BLaER1 treated with 17β-estradiol and CSF1 and Interleukin-3, amounts not matched to agents 10 nM and 100 nM (cell line): ENCODE data around the gene MRPL20.
"Not testable (repeated sequence)": the region's sequence is repeated elsewhere in the genome, so short reads cannot be mapped to it uniquely, and the experiment has no call there.

ENCODE experiments used
- H3K27ac ChIP-seq, 11 experiments: shearing (Covaris generic); formaldehyde crosslinking; 2 replicates each; pipeline ENCODE4 v1.8.1; 2022
- H3K27me3 ChIP-seq, 11 experiments: shearing (Covaris generic); formaldehyde crosslinking; 2 replicates each; pipeline ENCODE4 v1.8.1; 2022
- H3K36me3 ChIP-seq, 11 experiments: shearing (Covaris generic); formaldehyde crosslinking; 2 replicates each; pipeline ENCODE4 v1.8.1; 2022
- H3K4me1 ChIP-seq, 10 experiments: shearing (Covaris generic); formaldehyde crosslinking; 2 replicates each; pipeline ENCODE4 v1.8.1; 2022
- H3K4me2 ChIP-seq, 11 experiments: shearing (Covaris generic); formaldehyde crosslinking; 2 replicates each; pipeline ENCODE4 v1.8.1; 2022
- H3K4me3 ChIP-seq, 10 experiments: shearing (Covaris generic); formaldehyde crosslinking; 2 replicates each; pipeline ENCODE4 v1.8.1; 2022
- H3K9ac ChIP-seq, 11 experiments: shearing (Covaris generic); formaldehyde crosslinking; 2 replicates each; pipeline ENCODE4 v1.8.1; 2022
- H3K9me3 ChIP-seq, 11 experiments: shearing (Covaris generic); formaldehyde crosslinking; replicated peaks in 1 of 11; 2 replicates each; pipeline ENCODE4 v1.8.1; 2022
- H4K20me1 ChIP-seq, 11 experiments: shearing (Covaris generic); formaldehyde crosslinking; 2 replicates each; pipeline ENCODE4 v1.8.1; 2022
- Cebpa-rat ChIP-seq, 11 experiments: shearing (Covaris generic); IDR thresholded peaks; 2 replicates each; pipeline ENCODE4 v1.8.1; 2022

The MRPL20 gene

GRCh38 chr1:1419813-1420653 lies 12.9 kb upstream of the MRPL20 start:
- Histone ChIP-seq H4K20me1 (no peaks in the 10 kb centered on the region; a peak in 1 of 22 replicates), H3K9ac (peak overlapping the region in 4 of 11 experiments; percentile 70 to 77 (median 73); a peak in 4 of 22 replicates), H3K9me3 (no peaks in the 10 kb centered on the region), H3K36me3 (no peaks in the 10 kb centered on the region), H3K4me2 (peak overlapping the region in 6 of 11 experiments; percentile 1 to 90 (median 38); a peak in 5 of 22 replicates), H3K27me3 (no peaks in the 10 kb centered on the region), H3K4me1 (peaks cover 18 to 60% (median 48%) of the 10 kb centered on the region in 10 experiments), H3K27ac (no peak overlapping the region), H3K4me3 (no peak overlapping the region)
- TF ChIP-seq Cebpa-rat (IDR thresholded peaks at IDR 0.05): no peak

GRCh38 chr1:1419363-1419812 lies 12.3 kb upstream of the MRPL20 start:
- TF ChIP-seq Cebpa-rat (IDR thresholded peaks at IDR 0.05): no peak
- Histone ChIP-seq H3K4me3 (no peak overlapping the region), H3K36me3 (no peaks in the 10 kb centered on the region), H3K9me3 (no peaks in the 10 kb centered on the region), H3K4me2 (peak overlapping the region in 9 of 11 experiments; percentile 1 to 90 (median 36); a peak in 9 of 22 replicates), H3K4me1 (peaks cover 18 to 60% (median 48%) of the 10 kb centered on the region in 10 experiments), H3K27me3 (no peaks in the 10 kb centered on the region), H4K20me1 (no peaks in the 10 kb centered on the region; a peak in 1 of 22 replicates), H3K9ac (peak overlapping the region in 9 of 11 experiments; percentile 45 to 77 (median 63); a peak in 10 of 22 replicates), H3K27ac (peak overlapping the region in 4 of 11 experiments; percentile 64 to 78 (median 72); a peak in 7 of 22 replicates)

- H3K27ac ChIP-seq: peak overlapping the region in 9 of 11 experiments; percentile 39 to 78 (median 64); a peak in 19 of 22 replicates
- H3K4me1 ChIP-seq: peaks cover 18 to 57% (median 48%) of the 10 kb centered on the region in 10 experiments
- peak overlapping the region; percentile 30 to 77 (median 61); a peak in 19 of 22 replicates for H3K9ac ChIP-seq
- peak overlapping the region in 9 of 11 experiments; percentile 1 to 58 (median 36); a peak in 12 of 22 replicates for H3K4me2 ChIP-seq
- H3K4me3 ChIP-seq: no peak overlapping the region
- no peaks in the 10 kb centered on the region for H3K27me3 ChIP-seq
- H3K9me3 ChIP-seq: no peaks in the 10 kb centered on the region
- no peaks in the 10 kb centered on the region for H3K36me3 ChIP-seq
- no peak for TF ChIP-seq Cebpa-rat (IDR thresholded peaks at IDR 0.05)
- no peaks in the 10 kb centered on the region; a peak in 1 of 22 replicates for H4K20me1 ChIP-seq
These were observed 11.6 kb upstream of the MRPL20 start for GRCh38 chr1:1418464-1419362.

DNA sequence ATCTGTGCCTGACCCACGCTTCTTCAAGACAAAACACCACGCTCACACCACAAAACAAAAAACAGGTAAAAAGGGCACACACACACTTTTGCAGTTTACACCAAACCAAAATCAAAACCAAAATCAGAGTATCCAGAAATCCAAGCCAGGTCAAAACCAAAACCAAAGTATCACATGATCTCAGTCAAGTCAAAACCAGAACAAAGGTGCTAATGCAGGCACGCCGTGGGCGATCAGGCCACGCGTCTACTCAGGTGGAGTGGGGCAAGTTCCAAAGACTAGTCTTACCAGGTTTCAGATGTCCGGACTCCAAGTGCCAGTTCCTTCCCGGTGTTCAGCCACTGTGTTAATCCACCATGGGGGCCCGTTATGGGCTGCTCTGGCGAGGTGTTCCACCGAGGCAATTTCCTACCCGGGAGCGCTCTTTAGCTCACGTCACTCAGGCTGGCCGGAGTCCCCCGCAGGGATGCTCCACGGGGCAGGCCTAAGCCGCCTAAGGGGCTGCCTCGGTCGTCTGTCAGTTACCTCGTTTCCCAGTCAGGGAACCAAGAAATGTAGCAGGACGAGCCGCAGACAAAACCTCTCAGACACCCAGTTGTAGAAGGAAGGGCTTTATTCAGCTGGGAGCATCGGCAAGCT lies 10.9 kb upstream of the MRPL20 start:
- not testable (repeated sequence) for H4K20me1 ChIP-seq, H3K4me3 ChIP-seq
- peak overlapping the region; percentile 30 to 77 (median 61); a peak in 19 of 22 replicates for H3K9ac ChIP-seq

DNA sequence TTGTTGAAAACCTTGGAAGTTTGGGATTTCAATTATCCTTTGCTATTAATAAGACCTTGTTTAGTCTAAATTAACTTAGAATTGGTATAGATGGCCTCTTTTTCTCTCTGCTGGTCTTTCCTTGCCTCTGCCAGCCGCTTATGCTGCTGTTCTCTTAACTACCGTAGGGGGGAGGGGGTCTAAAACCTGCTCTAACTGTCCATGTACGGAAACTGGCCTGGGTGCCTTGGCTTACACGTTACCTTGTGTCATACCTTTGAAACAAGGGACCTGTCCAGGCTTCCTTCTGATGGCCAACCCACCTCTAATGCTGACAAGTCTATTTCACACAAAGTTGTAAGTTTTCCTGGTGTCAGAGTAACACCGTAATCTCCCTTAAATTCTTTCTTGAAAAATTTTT lies 10.3 kb upstream of the MRPL20 start:
- not testable (repeated sequence) for H3K9ac ChIP-seq, H3K27me3 ChIP-seq, H3K4me3 ChIP-seq, H3K9me3 ChIP-seq, H3K27ac ChIP-seq, H3K36me3 ChIP-seq, H4K20me1 ChIP-seq
- Histone ChIP-seq H3K4me1 (peaks cover 13 to 44% (median 38%) of the 10 kb centered on the region in 10 experiments), H3K4me2 (peak overlapping the region in 1 of 11 experiments; percentile 58; a peak in 1 of 22 replicates)

More for the DNA sequence above, 10.9 kb upstream of the MRPL20 start:
- Histone ChIP-seq H3K4me1 (peaks cover 18 to 50% (median 43%) of the 10 kb centered on the region in 10 experiments), H3K27ac (peak overlapping the region in 9 of 11 experiments; percentile 39 to 78 (median 64); a peak in 15 of 22 replicates), H3K4me2 (peak overlapping the region in 8 of 11 experiments; percentile 1 to 58 (median 38); a peak in 11 of 22 replicates)
- not testable (repeated sequence) for H3K36me3 ChIP-seq, H3K27me3 ChIP-seq, H3K9me3 ChIP-seq

GRCh38 chr1:1415751-1416150 lies 8.7 kb upstream of the MRPL20 start:
- Histone ChIP-seq H3K27me3 (no peaks in the 10 kb centered on the region), H3K4me3 (no peak overlapping the region), H3K36me3 (peaks cover 6 to 19% (median 11%) of the 10 kb centered on the region in 11 experiments; a peak in 18 of 22 replicates), H3K4me2 (no peak overlapping the region), H3K27ac (no peak overlapping the region), H3K4me1 (peaks cover 2 to 28% (median 22%) of the 10 kb centered on the region in 10 experiments; a peak in 18 of 20 replicates), H3K9me3 (peaks cover 13 to 23% (median 18%) of the 10 kb centered on the region in 11 experiments), H3K9ac (no peak overlapping the region; a peak in 1 of 22 replicates), H4K20me1 (no peaks in the 10 kb centered on the region; a peak in 1 of 22 replicates)
- TF ChIP-seq Cebpa-rat (IDR thresholded peaks at IDR 0.05): no peak

GRCh38 chr1:1412311-1412902 lies 5.3 kb upstream of the MRPL20 start:
- not testable (repeated sequence) for H3K27ac ChIP-seq, H3K4me3 ChIP-seq, H3K27me3 ChIP-seq, H3K4me2 ChIP-seq, H3K9ac ChIP-seq
- Histone ChIP-seq H3K4me1 (peaks cover 16 to 18% (median 17%) of the 10 kb centered on the region in 10 experiments), H4K20me1 (peaks cover 0 to 22% (median 19%) of the 10 kb centered on the region in 11 experiments; a peak in 17 of 22 replicates), H3K36me3 (peaks cover 7 to 37% (median 25%) of the 10 kb centered on the region in 11 experiments; a peak in 21 of 22 replicates), H3K9me3 (peaks cover 13 to 26% (median 20%) of the 10 kb centered on the region in 11 experiments)

DNA sequence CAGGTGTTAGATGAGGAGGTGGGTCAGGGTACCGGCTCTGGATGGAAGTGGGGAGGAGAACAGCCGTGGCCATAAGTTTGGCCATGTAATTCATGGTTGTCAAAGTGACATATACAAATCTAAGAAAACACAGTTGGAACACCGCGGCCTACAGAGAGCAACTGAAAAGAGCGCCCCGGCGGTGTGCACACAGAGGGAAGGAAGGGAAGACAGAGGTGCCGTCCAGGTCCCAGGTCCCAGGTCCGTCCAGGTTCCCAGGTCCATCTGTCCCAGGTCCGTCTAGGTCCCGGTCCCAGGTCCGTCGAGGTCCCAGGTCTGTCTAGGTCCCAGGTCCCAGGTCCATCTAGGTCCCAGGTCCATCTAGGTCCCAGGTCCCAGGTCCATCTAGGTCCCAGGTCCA lies 4.5 kb upstream of the MRPL20 start:
- Histone ChIP-seq H3K27me3 (no peaks in the 10 kb centered on the region), H3K36me3 (peaks cover 7 to 37% (median 25%) of the 10 kb centered on the region in 11 experiments; a peak in 21 of 22 replicates), H3K27ac (no peak overlapping the region), H3K4me2 (no peak overlapping the region), H3K9ac (no peak overlapping the region), H3K4me1 (peaks cover 16 to 18% (median 17%) of the 10 kb centered on the region in 10 experiments), H3K4me3 (no peak overlapping the region), H4K20me1 (peaks cover 0 to 24% (median 19%) of the 10 kb centered on the region in 11 experiments; a peak in 17 of 22 replicates), H3K9me3 (peaks cover 13 to 26% (median 20%) of the 10 kb centered on the region in 11 experiments)
- no peak for TF ChIP-seq Cebpa-rat (IDR thresholded peaks at IDR 0.05)

GRCh38 chr1:1410238-1410637 lies 3.1 kb upstream of the MRPL20 start:
- H3K4me3 ChIP-seq, H3K27me3 ChIP-seq, H3K9ac ChIP-seq, H3K4me2 ChIP-seq, H3K27ac ChIP-seq: not testable (repeated sequence)
- Histone ChIP-seq H4K20me1 (peaks cover 0 to 36% (median 21%) of the 10 kb centered on the region in 11 experiments; a peak in 17 of 22 replicates), H3K36me3 (peaks cover 13 to 49% (median 36%) of the 10 kb centered on the region in 11 experiments), H3K9me3 (peaks cover 13 to 26% (median 20%) of the 10 kb centered on the region in 11 experiments), H3K4me1 (peaks cover 27 to 31% (median 29%) of the 10 kb centered on the region in 10 experiments)
